Activated CD4-positive, alpha-beta T cell treated with anti-CD3 and anti-CD28 coated beads for 4 hours (primary cell): ENCODE results near the gene RHEBL1.

Source experiments
- DNase-seq, 2 donors: peaks; one replicate each; pipeline ENCODE4 v3.0.0-alpha.2; 2020

RHEBL1 gene

DNA sequence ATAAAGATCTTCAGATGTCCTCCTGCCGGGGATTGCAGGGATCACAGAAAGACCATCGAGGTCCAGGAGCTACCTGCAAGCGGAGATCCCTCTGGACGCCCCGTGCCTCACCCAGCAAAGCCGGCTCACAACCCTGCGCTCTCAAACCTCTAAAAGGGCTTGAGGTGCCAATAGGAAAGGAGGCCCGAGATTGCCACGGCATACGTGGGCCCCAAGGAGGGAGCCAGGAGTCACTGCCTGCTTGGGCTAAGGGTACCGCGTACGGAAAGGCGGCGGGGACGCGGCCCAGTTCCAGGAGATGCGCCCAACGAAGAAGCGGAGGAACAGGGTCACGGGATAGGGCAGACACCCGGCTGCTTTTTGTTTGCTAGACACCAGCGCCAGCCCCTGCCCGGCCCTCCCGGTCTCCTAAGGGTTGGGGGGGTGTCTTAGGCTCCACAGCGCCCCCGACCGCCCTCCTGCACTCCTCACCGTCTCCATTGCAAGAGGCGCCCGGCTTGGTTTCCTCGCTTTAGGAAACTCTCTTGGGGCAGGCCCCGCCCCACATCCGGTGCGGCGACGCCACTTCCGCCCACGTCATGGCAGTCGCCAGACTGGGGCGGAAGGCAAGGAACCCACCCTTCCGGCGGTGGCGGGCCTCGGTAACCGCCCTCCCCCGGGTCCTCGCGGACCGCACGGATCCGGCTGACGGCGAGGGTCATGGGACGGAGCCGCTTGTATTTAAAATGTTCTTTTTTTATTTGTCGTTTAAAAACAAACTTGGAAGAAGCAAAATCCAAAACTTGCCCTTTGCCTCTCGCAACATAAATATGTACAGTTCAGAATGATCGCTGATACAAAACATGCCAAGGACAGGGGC lies 51.3 kb downstream of the RHEBL1 start, which contains the start of gene PRKAG1:
PRKAG1 (minus strand) TSS at position 516 of the 859 bp plus-strand sequence; CDS start at position 480, 36 bp downstream.
- DNase-seq, result peak; percentile 93 to 95

DNA sequence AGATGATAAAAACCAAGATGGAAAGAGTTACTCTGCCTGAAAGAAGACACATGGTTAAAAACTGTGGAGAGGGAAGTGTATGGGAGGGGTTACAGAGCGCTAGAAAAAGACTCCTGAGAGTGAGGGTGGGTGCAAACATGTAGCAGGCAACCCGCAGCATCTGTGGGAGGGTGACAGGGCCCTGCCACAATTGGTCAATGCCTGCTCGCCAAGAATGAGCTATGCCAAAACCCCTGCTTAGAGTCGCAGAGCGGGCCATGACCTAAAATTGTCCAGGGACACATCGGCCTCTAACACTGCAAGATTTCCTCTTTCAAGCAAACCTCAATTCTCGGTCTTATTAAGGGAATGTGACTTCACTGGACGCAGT lies 51.9 kb downstream of the RHEBL1 start:
- no peak for DNase-seq

DNA sequence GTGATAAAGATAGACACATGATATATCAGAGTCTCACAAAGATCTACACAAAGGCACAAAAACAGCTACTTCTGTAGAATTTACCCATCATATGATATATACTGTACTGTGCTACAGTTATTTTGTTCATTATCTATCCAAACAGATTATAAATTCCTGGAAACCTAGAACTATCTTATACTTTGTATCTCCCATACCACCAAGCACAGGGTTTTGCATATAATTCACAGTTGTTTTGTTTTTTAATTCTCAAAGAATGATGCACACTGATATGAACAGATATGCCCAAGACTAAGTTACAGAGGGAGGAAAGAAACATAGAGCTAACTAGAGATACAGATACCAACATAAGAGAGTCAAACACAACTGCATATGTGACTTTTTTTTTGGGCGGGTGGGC lies 54.6 kb downstream of the RHEBL1 start:
- DNase-seq, result no peak
